ENCODE results near the gene ANO3. TPM values are rescaled to one million over a fixed set of nuclear protein-coding genes. Genes with fewer than 3 reads are reported as not detected.

ANO3 gene
- total and polyA plus RNA-seq, 2 experiments from 2014 or later: not detected

- Histone ChIP-seq H3K27ac (no peak overlapping the region), H3K9me3 (ENCODE audit: low read depth) (no peaks in the 10 kb centered on the region), H3K36me3 (no peaks in the 10 kb centered on the region), H3K4me1 (ENCODE audit: low read depth) (peaks cover 15% of the 10 kb centered on the region), H3K27me3 (no peaks in the 10 kb centered on the region), H3K4me3 (no peak overlapping the region)
- TF ChIP-seq, protein P1, sequence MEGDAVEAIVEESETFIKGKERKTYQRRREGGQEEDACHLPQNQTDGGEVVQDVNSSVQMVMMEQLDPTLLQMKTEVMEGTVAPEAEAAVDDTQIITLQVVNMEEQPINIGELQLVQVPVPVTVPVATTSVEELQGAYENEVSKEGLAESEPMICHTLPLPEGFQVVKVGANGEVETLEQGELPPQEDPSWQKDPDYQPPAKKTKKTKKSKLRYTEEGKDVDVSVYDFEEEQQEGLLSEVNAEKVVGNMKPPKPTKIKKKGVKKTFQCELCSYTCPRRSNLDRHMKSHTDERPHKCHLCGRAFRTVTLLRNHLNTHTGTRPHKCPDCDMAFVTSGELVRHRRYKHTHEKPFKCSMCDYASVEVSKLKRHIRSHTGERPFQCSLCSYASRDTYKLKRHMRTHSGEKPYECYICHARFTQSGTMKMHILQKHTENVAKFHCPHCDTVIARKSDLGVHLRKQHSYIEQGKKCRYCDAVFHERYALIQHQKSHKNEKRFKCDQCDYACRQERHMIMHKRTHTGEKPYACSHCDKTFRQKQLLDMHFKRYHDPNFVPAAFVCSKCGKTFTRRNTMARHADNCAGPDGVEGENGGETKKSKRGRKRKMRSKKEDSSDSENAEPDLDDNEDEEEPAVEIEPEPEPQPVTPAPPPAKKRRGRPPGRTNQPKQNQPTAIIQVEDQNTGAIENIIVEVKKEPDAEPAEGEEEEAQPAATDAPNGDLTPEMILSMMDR (IDR thresholded peaks at IDR 0.05; ENCODE audit: low read depth, low read length): no peak
- DNase-seq (ENCODE audit: low read depth in 1 of 2, low spot score in 1 of 2): no peak
Observed at GRCh38 chr11:26676641-26677040, 344.7 kb downstream of the ANO3 start.

- no peaks in the 10 kb centered on the region for H3K9me3 ChIP-seq (ENCODE audit: low read depth)
- no peaks in the 10 kb centered on the region for H3K27me3 ChIP-seq
- TF ChIP-seq, protein P1 (IDR thresholded peaks at IDR 0.05; ENCODE audit: low read depth, low read length): no peak
- peaks cover 8% of the 10 kb centered on the region for H3K4me1 ChIP-seq (ENCODE audit: low read depth)
- no peaks in the 10 kb centered on the region for H3K36me3 ChIP-seq
- H3K27ac ChIP-seq: no peak overlapping the region
- no peak overlapping the region for H3K4me3 ChIP-seq
- no peak for DNase-seq (ENCODE audit: low read depth in 1 of 2, low spot score in 1 of 2)
Observed at GRCh38 chr11:26677566-26677965, 345.6 kb downstream of the ANO3 start.

GRCh38 chr11:26687351-26687750 lies 355.4 kb downstream of the ANO3 start:
- no peak overlapping the region for H3K4me3 ChIP-seq
- H3K4me1 ChIP-seq (ENCODE audit: low read depth): no peaks in the 10 kb centered on the region
- no peak for DNase-seq (ENCODE audit: low read depth in 1 of 2, low spot score in 1 of 2)
- no peaks in the 10 kb centered on the region for H3K36me3 ChIP-seq
- TF ChIP-seq, protein P1 (IDR thresholded peaks at IDR 0.05; ENCODE audit: low read depth, low read length): no peak
- no peaks in the 10 kb centered on the region for H3K9me3 ChIP-seq (ENCODE audit: low read depth)
- no peak overlapping the region for H3K27ac ChIP-seq
- H3K27me3 ChIP-seq: no peaks in the 10 kb centered on the region

DNA sequence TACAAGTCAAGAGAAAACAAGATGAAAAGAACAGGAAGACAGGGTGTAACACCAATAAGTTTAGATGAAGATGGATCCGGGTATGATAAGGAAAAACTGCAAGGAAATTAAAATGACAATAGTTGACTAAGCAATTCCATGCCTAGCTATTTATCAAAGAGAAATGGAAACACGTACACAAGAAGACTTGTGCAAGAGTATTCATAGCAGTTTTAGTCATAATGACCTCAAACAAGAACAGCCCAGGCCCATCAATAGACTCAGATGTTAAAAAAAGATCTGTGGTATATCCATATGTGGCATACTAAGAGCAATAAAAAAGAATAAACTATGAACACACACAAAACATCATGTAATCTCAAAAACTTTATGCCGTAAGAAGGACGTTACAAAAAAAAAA lies 356.8 kb downstream of the ANO3 start:
- no peaks in the 10 kb centered on the region for H3K27me3 ChIP-seq
- no peak overlapping the region for H3K27ac ChIP-seq
- no peak for DNase-seq (ENCODE audit: low read depth in 1 of 2, low spot score in 1 of 2)
- no peak overlapping the region for H3K4me3 ChIP-seq
- H3K36me3 ChIP-seq: no peaks in the 10 kb centered on the region
- TF ChIP-seq, protein P1 (IDR thresholded peaks at IDR 0.05; ENCODE audit: low read depth, low read length): no peak
- no peaks in the 10 kb centered on the region for H3K9me3 ChIP-seq (ENCODE audit: low read depth)
- H3K4me1 ChIP-seq (ENCODE audit: low read depth): no peaks in the 10 kb centered on the region

DNA sequence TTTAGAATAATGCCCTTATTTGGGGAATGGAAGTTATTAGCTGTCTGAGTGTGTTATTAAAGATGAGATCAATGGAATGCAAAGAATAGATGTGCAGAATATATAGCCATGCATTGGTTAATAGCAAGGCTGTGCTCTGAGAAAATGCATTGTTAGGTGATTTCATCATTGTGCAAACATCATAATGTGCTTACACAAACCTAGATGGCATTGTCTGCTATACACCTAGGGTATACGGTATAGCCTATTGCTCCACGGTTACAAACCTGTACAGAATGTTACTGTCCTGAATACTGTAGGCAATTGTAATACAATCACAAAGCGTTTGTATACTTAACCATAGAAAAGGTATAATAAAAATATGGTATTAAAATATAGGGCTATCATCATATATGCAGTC lies 364.4 kb downstream of the ANO3 start:
- H3K9me3 ChIP-seq (ENCODE audit: low read depth): no peaks in the 10 kb centered on the region
- TF ChIP-seq, protein P1 (IDR thresholded peaks at IDR 0.05; ENCODE audit: low read depth, low read length): no peak
- H3K36me3 ChIP-seq: no peaks in the 10 kb centered on the region
- H3K4me1 ChIP-seq (ENCODE audit: low read depth): peaks cover 11% of the 10 kb centered on the region
- no peaks in the 10 kb centered on the region for H3K27me3 ChIP-seq
- no peak for DNase-seq (ENCODE audit: low read depth in 1 of 2, low spot score in 1 of 2)
- H3K27ac ChIP-seq: no peak overlapping the region
- H3K4me3 ChIP-seq: no peak overlapping the region

- no peak for DNase-seq (ENCODE audit: low read depth in 1 of 2, low spot score in 1 of 2)
- H3K4me1 ChIP-seq (ENCODE audit: low read depth): peaks cover 11% of the 10 kb centered on the region
- no peaks in the 10 kb centered on the region for H3K27me3 ChIP-seq
- H3K9me3 ChIP-seq (ENCODE audit: low read depth): no peaks in the 10 kb centered on the region
- H3K36me3 ChIP-seq: no peaks in the 10 kb centered on the region
- TF ChIP-seq, protein P1 (IDR thresholded peaks at IDR 0.05; ENCODE audit: low read depth, low read length): no peak
- no peak overlapping the region for H3K4me3 ChIP-seq
- no peak overlapping the region for H3K27ac ChIP-seq
Observed at GRCh38 chr11:26698224-26698623, 366.3 kb downstream of the ANO3 start.
